Caco-2 (cell line): ENCODE results near the gene SLC39A10. TPM values are rescaled to one million over a fixed set of nuclear protein-coding genes. Genes with fewer than 3 reads are reported as not detected.
A peak's percentile ranks its signal among the peaks of the same experiment; 100 is the strongest.

Source experiments
- BruUV-seq: library from RNA; stranded (reverse); fragments of 400-500 nt; replicated peaks from 2 replicates; lab custom pipeline; 2021; lab: Mats Ljungman, UMichigan
- CTCF ChIA-PET: fragments of 300-600 bp; sonication (Branson Sonifier 250); formaldehyde crosslinking; loops from one replicate; lab custom pipeline; 2022; ENCODE audit warnings: antibody characterized with exemption; lab: Charles Lee
- POLR2A ChIA-PET: fragments of 300-600 bp; sonication (Branson Sonifier 250); formaldehyde crosslinking; loops from one replicate; lab custom pipeline; 2022; ENCODE audit warnings: antibody characterized with exemption; lab: Charles Lee
- DNase-seq, 2 experiments: peaks; one replicate each; pipeline versions ENCODE4 v3.0.0 to v3.0.0-alpha.2; 2020 to 2022
- H3K27me3 ChIP-seq: replicated peaks from 2 replicates; pipeline ENCODE4 v1.6.0; 2011; ENCODE audit warnings: low read length; ENCODE audit not compliant: control insufficient read depth, insufficient read depth
- H3K36me3 ChIP-seq: 2 replicates; pipeline ENCODE4 v1.5.1; 2011; ENCODE audit warnings: low read length; ENCODE audit not compliant: control insufficient read depth, insufficient read depth
- H3K4me1 ChIP-seq: fragments of 250-450 bp; sonication (Bioruptor Pico); 2 replicates; pipeline ENCODE4 v1.5.1; 2020; ENCODE audit warnings: mild to moderate bottlenecking
- H3K4me3 ChIP-seq: 2 replicates; pipeline ENCODE4 v1.5.1; 2011; ENCODE audit warnings: low read depth, mild to moderate bottlenecking, control low read depth, low read length
- H3K9me3 ChIP-seq: fragments of 250-450 bp; sonication (Bioruptor Pico); 2 replicates; pipeline ENCODE4 v1.5.1; 2020; ENCODE audit warnings: mild to moderate bottlenecking, moderate library complexity
- H3K27ac Mint-ChIP-seq: one replicate; pipeline ENCODE4 v1.8.0; 2022; ENCODE audit warnings: mixed read lengths; ENCODE audit not compliant: unreplicated experiment
- H3K27me3 Mint-ChIP-seq: one replicate; pipeline ENCODE4 v1.8.0; 2022; ENCODE audit warnings: mixed read lengths; ENCODE audit not compliant: insufficient read depth, unreplicated experiment
- H3K36me3 Mint-ChIP-seq: one replicate; pipeline ENCODE4 v1.8.0; 2022; ENCODE audit warnings: mild to moderate bottlenecking, mixed read lengths; ENCODE audit not compliant: insufficient read depth, unreplicated experiment
- H3K4me1 Mint-ChIP-seq: one replicate; pipeline ENCODE4 v1.8.0; 2022; ENCODE audit warnings: low read depth, mixed read lengths; ENCODE audit not compliant: unreplicated experiment
- H3K4me3 Mint-ChIP-seq: one replicate; pipeline ENCODE4 v1.8.0; 2022; ENCODE audit warnings: mild to moderate bottlenecking, moderate library complexity, mixed read lengths; ENCODE audit not compliant: unreplicated experiment
- H3K9me3 Mint-ChIP-seq: one replicate; pipeline ENCODE4 v1.8.0; 2022; ENCODE audit warnings: mixed read lengths; ENCODE audit not compliant: unreplicated experiment
- CTCF ChIP-seq, 2 experiments: fragments of 200-600 bp in 1 of 2; IDR thresholded peaks; 1 replicate in 1 of 2; 2 replicates in 1 of 2; pipeline versions ENCODE4 v1.5.1 to v1.8.0; 2011 to 2022; ENCODE audit warnings: antibody characterized with exemption in 1 of 2, control low read depth in 1 of 2, inconsistent platforms in 1 of 2, low read depth in 1 of 2, low read length in 1 of 2, mild to moderate bottlenecking in 1 of 2, moderate library complexity in 1 of 2; ENCODE audit not compliant: insufficient read depth in 1 of 2, severe bottlenecking in 1 of 2, unreplicated experiment in 1 of 2
- intact Hi-C: fragments of 100-400 bp; cut with micrococcal nuclease; formaldehyde crosslinking; loops from one replicate; pipeline ENCODE4 v1.10.0; 2022; ENCODE audit not compliant: unreplicated experiment
- total RNA-seq: library from RNA; stranded (reverse); gene quantifications from 2 replicates; pipeline ENCODE4 v1.2.3, GENCODE V29; 2022

The SLC39A10 gene
- total RNA-seq, 1 experiment from 2014 or later: 45.5 TPM

- no peaks in the 10 kb centered on the region for H3K9me3 ChIP-seq
- ChIA-PET CTCF (interaction anchor here (0.7 kb wide), 1 partner anchor 83 kb away, joined by 3 read pairs; no protein-coding TSS in a partner anchor), POLR2A (no interaction called here)
- no peaks in the 10 kb centered on the region for H3K36me3 ChIP-seq
- no peaks in the 10 kb centered on the region for H3K27me3 ChIP-seq
- DNase-seq: no peak
- peaks cover 14% of the 10 kb centered on the region for H3K36me3 Mint-ChIP-seq
- no peaks in the 10 kb centered on the region for H3K9me3 Mint-ChIP-seq
- intact Hi-C loops: no loop called here
- H3K4me1 ChIP-seq: peaks cover 9% of the 10 kb centered on the region
- H3K27ac Mint-ChIP-seq: no peak overlapping the region
- no peak overlapping the region for H3K4me3 Mint-ChIP-seq
- H3K27me3 Mint-ChIP-seq: no peaks in the 10 kb centered on the region
- no peak for TF ChIP-seq CTCF (IDR thresholded peaks at IDR 0.05; ENCODE audit: insufficient read depth in 1 of 2, low read depth in 1 of 2, low read length in 1 of 2, severe bottlenecking in 1 of 2, unreplicated experiment in 1 of 2)
- H3K4me3 ChIP-seq: no peak overlapping the region
- no TSS peak for BruUV-seq
- peaks cover 7% of the 10 kb centered on the region for H3K4me1 Mint-ChIP-seq
These were observed 4.1 kb upstream of the SLC39A10 start for GRCh38 chr2:195652911-195653310.

GRCh38 chr2:195656161-195656858, 716 bp upstream of the SLC39A10 start:
- Histone ChIP-seq H3K27me3 (no peaks in the 10 kb centered on the region), H3K36me3 (no peaks in the 10 kb centered on the region), H3K4me1 (peaks cover 29% of the 10 kb centered on the region), H3K9me3 (no peaks in the 10 kb centered on the region), H3K4me3 (peak overlapping the region; percentile 46)
- H3K27ac Mint-ChIP-seq: peak overlapping the region; percentile 92
- H3K27me3 Mint-ChIP-seq: no peaks in the 10 kb centered on the region
- intact Hi-C loops: loop anchor here (2.0 to 5.0 kb wide), 2 partner anchors 324 to 412 kb away; partner anchors contain the start of gene DNAH7
- peak overlapping the region; percentile 91 for H3K4me3 Mint-ChIP-seq
- peaks cover 12% of the 10 kb centered on the region for H3K4me1 Mint-ChIP-seq
- ChIA-PET POLR2A (interaction anchor here (0.5 to 1.1 kb wide), 6 partner anchors 17 to 412 kb away, joined by 3 to 9 read pairs (median 4); partner anchors contain the start of gene DNAH7), CTCF (interaction anchor here (0.6 to 1.8 kb wide), 23 partner anchors 10 to 657 kb away, joined by 3 to 29 read pairs (median 5); partner anchors contain the start of gene DNAH7)
- TF ChIP-seq CTCF (IDR thresholded peaks at IDR 0.05; ENCODE audit: insufficient read depth in 1 of 2, low read depth in 1 of 2, low read length in 1 of 2, severe bottlenecking in 1 of 2, unreplicated experiment in 1 of 2): no peak
- no peaks in the 10 kb centered on the region for H3K9me3 Mint-ChIP-seq
- no peak for DNase-seq
- peaks cover 18% of the 10 kb centered on the region for H3K36me3 Mint-ChIP-seq
- BruUV-seq: TSS peak; percentile 93

DNA sequence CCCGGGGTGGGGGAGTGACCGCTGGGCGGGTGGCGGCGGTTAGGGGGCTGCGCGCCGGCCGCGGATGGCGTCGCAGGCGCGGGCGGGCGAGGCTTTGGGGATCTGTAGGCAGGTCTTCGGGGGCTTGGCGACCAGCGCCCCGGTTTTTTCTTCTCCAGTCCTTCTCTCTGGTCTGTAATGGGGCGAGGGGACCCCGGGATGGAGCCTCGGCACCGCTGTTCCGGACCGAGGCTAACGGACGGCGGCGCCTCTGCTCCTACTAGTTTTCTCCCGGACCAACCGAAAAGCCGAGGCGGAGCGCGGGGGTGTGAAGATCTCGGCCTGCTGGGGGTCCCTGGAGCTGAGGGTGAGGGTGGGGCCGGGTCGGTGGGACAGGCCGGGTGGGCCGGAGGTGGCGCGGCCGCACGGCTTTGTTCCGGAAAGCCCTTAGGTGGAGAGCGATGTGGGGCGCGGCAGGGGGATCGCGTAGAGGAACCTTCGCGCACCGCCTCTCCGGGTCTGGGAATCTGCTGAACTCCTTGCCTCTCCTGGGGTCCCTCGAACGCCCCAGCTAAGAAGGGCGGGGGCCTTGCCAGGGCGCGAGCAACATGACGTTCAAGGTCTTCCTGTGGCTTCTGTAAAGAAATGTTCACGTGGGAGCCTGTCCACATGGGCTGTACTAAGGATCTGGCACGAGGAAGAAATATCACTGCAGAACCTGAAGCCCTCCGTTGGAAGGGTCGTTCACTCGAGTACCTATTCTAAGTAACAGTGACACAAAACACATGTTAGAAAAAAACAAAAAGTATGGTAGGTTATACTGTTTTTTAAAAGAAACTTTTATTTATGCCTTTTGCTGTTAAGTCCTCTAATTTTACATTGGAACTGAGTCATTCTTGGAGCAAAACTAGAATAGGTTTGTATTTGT, 861 bp downstream of the SLC39A10 start:
- H3K27ac Mint-ChIP-seq: peak overlapping the region; percentile 92
- CTCF ChIA-PET: interaction anchor here (1.2 to 1.8 kb wide), 5 partner anchors 12 to 565 kb away, joined by 3 to 29 read pairs (median 5); no protein-coding TSS in a partner anchor
- TF ChIP-seq CTCF (IDR thresholded peaks at IDR 0.05; ENCODE audit: insufficient read depth in 1 of 2, low read depth in 1 of 2, low read length in 1 of 2, severe bottlenecking in 1 of 2, unreplicated experiment in 1 of 2): no peak
- no peaks in the 10 kb centered on the region for H3K9me3 ChIP-seq
- peak overlapping the region; percentile 91 for H3K4me3 Mint-ChIP-seq
- POLR2A ChIA-PET: no interaction called here
- H3K4me1 ChIP-seq: peaks cover 29% of the 10 kb centered on the region
- peak; percentile 51 to 66 for DNase-seq
- TSS peak; percentile 24 for BruUV-seq
- peaks cover 18% of the 10 kb centered on the region for H3K36me3 Mint-ChIP-seq
- H3K4me1 Mint-ChIP-seq: peaks cover 12% of the 10 kb centered on the region
- peak overlapping the region; percentile 95 for H3K4me3 ChIP-seq
- intact Hi-C loops: loop anchor here (1.0 to 5.0 kb wide), 3 partner anchors 46 to 411 kb away; partner anchors contain the start of gene DNAH7
- H3K27me3 ChIP-seq: no peaks in the 10 kb centered on the region
- no peaks in the 10 kb centered on the region for H3K9me3 Mint-ChIP-seq
- no peaks in the 10 kb centered on the region for H3K27me3 Mint-ChIP-seq
- no peaks in the 10 kb centered on the region for H3K36me3 ChIP-seq
